GM21619 (cell line): ENCODE results near the gene DYDC1.
"Not testable (repeated sequence)": the region's sequence is repeated elsewhere in the genome, so short reads cannot be mapped to it uniquely, and the experiment has no call there.

Source experiments
- ATAC-seq: cut with Tn5 transposase; IDR thresholded peaks from one replicate; pipeline ENCODE4 v1.9.1; 2021; ENCODE audit not compliant: unreplicated experiment

Gene DYDC1

GRCh38 chr10:80356563-80356988, at the start of gene DYDC1, which contains the start of gene DYDC2:
DYDC1 (minus strand) TSS chr10:80356755; CDS start chr10:80352601, 4,154 bp downstream.
DYDC2 (plus strand) TSS chr10:80356781; CDS start chr10:80362444, 5,663 bp downstream.
- ATAC-seq, result peak; percentile 86

DNA sequence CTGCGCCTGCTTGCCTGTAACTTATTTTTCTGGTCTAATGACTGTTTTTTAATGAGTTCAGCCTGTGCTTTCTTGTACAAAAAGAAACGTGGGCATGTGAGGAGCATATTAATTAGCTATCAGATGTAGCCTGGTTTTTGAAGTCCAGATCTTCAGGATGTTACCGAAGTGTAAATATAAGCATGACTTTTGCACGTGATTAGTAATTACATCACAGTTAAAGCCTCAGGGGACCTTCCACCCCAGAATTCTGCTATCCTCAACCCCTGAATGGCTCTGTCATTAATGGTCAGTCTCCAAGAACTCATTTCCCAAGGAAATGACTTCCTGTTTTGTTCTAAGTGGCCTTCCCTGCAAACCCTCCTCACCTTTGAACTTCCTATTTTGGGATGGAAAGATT, 49.6 kb upstream of the DYDC1 start:
- no peak for ATAC-seq

GRCh38 chr10:80405626-80406025, 49.1 kb upstream of the DYDC1 start:
- no peak for ATAC-seq

- no peak for ATAC-seq
Observed at GRCh38 chr10:80405035-80405434, 48.5 kb upstream of the DYDC1 start.

- ATAC-seq, result no peak
Observed at GRCh38 chr10:80400136-80400804, 43.7 kb upstream of the DYDC1 start.

GRCh38 chr10:80397014-80397413, 40.5 kb upstream of the DYDC1 start:
- ATAC-seq, result no peak

DNA sequence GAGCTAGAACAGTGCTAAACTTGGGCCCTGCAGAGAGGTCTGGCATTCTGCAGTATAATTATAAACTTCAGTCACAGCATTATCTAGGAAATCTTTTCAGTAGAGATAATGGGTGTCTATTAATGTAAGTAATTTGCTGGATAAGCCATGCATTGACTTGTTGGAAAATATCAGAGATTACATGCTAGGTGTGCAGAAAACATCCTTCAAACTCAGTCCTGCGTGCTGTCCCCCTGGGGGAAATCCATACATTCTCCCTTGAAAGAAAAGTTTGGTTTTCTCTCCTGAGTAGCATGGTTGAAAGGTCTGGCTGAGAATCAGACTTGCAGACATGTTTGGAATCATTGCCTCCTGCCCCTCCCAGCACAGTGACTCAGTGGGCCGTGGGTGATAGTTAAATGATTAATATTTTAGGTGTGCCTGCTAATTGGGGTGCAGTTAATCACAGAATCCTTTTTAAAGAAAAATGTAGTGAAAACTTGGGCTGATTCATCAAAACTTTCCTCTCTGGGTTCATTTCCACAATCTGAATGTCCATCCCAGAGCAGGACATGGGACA, 37.9 kb upstream of the DYDC1 start:
- ATAC-seq, result no peak

GRCh38 chr10:80392250-80392649, 35.7 kb upstream of the DYDC1 start:
- ATAC-seq, result no peak

- no peak for ATAC-seq
Observed at GRCh38 chr10:80390740-80391139, 34.2 kb upstream of the DYDC1 start.

DNA sequence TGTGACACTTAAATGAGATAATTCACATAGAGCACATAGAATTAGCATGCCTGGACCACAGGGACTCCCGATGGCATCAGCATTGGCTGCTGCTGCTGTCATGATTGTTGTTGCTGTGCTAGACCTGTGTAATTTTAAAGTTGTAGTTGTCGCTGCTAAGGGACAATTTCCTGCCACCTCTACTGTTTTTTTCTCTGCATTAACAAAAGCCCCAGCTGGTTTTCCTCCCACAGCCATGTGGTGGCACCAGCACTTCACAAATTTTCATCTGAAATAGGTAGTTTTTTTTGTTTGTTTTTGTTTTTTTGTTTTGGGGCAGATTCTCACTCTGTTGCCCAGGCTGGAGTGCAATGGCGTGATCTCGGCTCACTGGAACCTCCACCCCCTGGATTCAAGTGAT, 26.4 kb upstream of the DYDC1 start:
- ATAC-seq, result peak; percentile 83

DNA sequence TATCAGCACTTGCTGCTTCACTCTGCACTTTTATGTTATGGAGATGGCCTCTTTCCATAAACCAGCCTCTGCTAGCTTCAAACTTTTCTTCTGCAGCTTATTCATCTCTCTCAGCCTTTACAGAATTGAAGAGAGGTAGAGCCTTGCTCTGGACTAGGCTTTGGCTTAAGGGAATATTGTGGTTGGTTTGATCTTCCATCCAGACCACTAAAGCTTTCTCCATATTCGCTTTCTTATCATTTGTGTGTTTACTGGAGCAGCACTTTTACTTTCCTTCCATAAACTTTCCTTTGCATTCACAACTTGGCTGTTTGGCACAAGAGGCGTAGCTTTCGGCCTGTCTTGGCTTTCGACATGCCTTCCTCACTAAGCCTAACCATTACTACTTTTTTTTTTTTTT, 23.6 kb upstream of the DYDC1 start:
- ATAC-seq, result no peak

- ATAC-seq, result no peak
Observed at GRCh38 chr10:80379701-80380100, 23.1 kb upstream of the DYDC1 start.

DNA sequence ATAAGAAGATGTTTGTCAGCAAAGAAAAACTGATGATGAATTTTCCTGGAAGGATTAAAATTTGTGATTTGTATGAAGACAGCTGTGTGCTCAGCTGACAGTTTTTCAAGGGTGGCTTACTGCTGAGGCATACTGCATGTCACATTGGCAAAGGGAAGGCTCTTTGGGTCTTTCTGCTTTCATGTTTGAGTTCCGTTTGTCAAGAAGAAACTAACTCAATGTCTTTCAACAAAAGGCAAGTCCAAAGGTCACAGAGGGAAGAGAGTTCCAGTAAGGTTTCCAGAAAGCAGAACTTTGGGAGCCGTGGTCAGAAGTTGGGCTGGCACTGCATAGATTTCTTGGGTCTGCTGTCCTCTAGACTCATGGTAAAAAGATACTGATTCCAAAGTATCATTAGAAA, 16.9 kb upstream of the DYDC1 start:
- no peak for ATAC-seq

GRCh38 chr10:80372675-80373074, 16.1 kb upstream of the DYDC1 start:
- ATAC-seq, result no peak

- no peak for ATAC-seq
Observed at GRCh38 chr10:80371467-80371866, 14.9 kb upstream of the DYDC1 start.

GRCh38 chr10:80365510-80365909, 9.0 kb upstream of the DYDC1 start:
- no peak for ATAC-seq

DNA sequence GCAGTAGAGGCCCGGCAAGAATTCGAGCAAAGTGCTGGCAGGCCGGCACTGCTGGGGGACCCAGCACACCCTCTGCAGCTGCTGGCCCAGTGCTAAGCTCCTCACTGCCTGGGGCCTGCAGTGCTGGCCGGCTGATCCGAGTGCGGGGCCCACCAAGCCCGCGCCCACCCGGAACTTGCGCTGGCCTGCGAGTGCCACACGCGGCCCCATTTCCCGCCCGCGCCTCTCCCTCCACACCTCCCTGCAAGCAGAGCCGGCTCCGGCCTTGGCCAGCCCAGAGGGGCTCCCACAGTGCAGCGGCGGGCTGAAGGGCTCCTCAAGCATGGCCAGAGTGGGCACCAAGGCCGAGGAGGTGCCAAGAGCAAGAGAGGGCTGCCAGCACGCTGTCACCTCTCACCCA, 3.1 kb upstream of the DYDC1 start:
- no peak for ATAC-seq

DNA sequence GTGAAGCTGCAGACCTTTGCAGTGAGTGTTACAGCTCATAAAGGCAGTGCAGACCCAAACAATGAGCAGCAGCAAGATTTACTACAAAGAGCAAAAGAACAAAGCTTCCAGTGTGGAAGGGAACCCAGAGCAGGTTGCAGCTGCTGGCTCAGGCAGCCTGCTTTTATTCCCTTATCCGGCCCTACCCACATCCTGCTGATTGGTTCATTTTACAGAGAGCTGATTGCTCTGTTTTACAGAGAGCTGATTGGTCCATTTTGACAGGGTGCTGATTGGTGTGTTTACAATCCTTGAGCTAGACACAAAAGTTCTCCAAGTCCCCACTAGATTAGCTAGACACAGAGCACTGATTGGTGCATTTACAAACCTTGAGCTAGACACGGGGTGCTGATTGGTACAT, 2.4 kb upstream of the DYDC1 start:
- ATAC-seq, result not testable (repeated sequence)

DNA sequence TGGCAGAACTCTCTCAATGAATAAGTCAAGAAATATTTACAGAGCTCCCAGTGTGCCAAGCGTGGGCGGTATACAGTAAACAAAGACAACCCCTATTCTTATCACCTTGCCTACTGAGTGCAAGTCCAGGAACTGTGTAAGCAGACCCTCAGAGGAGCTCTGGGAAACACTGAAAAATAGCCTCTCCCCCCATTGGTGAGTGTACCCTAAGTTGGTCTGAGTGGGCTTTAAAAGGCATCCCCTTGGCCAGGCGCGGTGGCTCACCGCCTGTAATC, 1.2 kb upstream of the DYDC1 start:
- no peak for ATAC-seq

DNA sequence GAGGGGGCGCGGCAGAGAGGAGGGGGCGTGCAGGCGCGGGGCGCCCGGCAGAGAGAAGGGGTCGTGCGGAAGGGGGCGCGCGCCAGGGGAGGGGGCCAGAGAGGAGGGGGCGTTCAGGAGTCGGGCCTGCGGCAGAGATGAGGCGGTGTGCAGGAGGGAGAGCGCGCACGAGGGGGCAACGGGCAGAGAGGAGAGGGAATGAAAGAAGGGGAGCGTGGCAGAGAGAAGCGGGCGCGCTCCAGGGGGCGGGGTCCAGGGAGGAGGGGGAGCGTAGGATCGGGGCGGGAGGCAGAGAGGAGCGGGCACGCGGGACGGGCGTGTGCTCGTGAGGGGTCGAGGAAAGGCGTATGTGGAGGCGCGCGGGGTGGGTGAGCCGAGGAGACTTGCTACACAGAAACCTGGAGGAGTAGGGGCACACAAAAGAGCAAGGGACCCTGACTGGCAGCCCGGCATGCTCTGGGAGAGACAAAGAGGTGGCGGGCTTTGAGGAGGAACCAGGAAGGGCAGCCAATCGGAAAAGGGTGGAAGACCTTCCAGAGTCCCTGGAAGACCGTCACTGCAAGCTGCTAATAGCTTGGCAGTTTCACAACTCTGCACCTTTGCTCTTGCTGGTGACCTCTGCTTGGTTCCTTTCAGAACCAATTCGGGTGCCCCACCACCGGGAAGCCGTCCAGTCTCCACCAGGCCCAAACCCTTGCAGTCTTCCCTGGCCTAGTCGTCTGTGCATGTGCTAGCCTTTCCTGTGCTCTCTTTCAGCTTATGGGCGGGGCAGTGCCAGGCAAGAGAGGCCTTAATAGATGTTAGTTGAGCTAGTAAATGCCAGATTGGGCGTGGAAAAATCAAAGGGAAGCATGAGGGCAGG, 665 bp upstream of the DYDC1 start:
- ATAC-seq, result no peak

DNA sequence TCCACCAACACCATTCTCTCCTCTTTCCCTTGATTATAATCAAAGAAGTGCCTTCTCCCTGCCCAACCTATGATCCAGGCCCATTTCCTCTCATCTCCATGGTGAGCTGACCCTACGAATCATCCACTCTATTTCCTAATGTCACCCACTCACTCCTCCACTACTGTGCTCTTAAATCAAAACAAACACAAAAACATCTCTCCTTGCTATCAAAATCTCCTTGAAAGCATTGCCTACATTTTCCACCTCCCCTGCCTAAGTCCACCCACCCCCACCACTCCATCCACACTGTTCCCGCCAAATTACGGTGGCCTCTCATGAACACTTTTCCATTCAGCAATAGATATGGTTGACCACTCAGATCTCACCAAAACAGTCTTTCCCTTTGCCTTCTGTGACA, 5.3 kb downstream of the DYDC1 start:
- ATAC-seq, result no peak

GRCh38 chr10:80350251-80350650, 6.3 kb downstream of the DYDC1 start:
- ATAC-seq, result no peak
